HTERT RPE-1 (cell line): ENCODE data around the gene CCL2.

Experiments
- in situ Hi-C: fragments of 300-500 bp; cut with MboI; formaldehyde crosslinking; loops from 4 replicates; pipeline ENCODE4 v1.14.3; 2020; ENCODE audit warnings: low sequenced_read_pairs

The CCL2 gene

DNA sequence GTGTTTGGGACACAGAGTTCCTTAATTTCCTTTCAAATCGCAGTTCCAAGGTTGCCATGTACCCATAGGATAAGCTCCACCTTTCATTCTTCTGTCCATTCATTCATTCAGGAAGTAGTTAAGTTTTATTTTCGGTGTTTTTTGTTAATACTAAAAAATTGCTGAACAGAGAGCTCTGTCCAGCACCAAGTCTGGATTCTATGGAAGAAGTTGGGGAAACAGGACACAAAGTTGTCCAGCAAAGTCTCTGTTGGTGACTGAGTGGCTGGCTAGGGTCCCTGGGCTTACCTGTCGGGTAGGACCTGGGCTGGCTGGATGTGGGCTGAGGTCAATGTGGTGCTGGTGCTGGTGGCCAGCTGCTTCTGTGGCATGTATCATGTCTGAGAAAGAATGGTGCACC, 17.6 kb upstream of the CCL2 start:
- in situ Hi-C loops: no loop called here

DNA sequence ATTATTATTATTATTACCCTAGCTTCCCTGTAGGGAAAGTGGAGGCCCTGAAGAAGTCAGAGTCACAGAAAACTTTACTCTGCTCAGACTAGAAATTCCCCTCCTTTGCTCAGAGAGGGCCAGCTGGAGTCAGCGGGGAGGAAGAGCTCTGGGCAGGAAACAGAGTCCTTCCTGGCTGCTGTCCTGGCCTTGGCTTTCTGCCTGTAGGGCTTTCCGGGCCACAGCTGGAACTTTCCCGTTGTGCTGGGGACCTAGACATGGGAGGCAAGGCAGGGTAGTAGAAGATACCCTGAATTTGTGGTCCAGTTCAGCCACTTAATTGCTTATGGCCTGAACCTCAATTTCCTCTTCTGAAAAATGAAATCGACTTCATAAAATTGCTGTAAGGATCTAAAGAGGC, 14.0 kb upstream of the CCL2 start:
- in situ Hi-C loops: no loop called here

DNA sequence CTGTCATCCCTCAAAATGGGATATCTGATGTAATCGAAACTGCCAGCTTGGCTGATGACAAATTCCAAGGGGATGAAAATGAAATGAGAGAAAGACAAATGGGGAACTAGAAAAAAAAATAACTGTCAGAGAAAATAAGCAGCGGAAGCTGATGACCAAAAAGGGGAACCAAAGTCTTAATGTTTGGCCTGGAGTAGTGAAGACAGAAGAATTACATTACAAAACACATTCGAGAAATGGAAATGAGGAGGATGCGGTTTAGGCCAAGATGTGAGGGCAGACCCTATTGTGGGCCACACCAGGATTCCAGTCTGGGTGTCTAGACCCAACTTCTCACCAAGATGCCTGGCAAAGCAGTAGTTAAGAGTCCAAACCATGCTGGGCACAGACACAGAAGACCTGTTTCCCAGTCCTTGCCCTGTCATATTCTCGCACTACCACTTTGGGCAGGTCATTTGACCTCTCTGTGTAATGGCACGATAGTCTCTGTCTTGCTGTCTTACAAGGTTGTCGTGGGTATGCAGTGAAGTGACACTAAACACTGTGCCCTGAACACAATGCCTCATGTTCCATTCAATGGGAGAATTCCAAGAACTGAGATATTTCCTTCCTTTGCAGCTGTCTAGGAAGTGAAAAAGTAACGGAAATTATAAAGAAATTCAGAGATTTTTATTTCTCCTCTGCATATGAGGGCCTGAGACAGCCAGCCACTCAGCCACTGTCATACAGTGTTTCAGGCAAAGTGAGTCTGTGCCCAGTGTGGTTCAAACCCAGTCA, 12.3 kb upstream of the CCL2 start:
- in situ Hi-C loops: no loop called here

DNA sequence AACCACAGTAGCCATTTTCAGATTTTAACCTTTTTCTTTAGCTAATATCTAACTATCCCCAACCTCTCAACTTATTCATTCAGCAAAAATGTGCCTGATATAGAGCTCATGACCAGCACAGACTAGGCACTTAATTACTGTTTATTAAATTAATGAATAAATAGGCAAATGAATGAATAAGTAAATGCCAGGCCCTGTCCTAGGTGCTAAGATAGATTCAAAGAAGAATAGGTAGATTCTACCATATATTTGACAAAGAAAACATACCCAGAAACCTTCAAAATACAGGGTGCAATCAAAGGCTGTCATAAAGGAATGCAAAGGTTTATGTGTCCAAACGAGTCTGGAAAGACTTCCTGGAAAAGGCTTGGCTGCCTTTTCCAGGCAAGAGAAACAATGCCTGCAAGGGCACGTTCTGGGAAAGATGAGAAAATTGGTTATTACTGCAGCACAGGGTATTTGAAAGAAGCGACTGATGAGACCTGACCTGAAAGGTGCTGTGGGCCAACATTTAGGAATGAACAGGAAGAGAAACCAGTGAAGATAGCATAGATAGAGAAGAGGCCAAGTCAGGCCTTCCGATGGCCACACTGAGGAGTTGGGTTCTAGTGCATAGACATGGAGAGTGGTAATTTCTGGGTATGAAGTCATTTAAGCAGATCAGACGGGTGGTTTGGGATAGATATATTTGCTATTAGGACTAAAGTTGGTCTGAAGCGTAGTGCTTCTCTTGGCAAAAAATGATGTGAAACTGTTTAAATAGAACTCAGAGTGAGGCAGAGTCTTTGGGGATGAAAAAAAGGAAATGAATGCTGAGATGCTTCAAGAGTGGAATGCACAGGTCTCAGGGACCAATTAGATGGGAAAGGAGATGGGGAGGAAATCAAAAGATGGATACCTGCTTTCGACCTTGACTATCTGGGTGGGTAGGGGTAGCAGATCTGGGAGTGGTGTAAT, 11.4 kb upstream of the CCL2 start:
- in situ Hi-C loops: no loop called here

DNA sequence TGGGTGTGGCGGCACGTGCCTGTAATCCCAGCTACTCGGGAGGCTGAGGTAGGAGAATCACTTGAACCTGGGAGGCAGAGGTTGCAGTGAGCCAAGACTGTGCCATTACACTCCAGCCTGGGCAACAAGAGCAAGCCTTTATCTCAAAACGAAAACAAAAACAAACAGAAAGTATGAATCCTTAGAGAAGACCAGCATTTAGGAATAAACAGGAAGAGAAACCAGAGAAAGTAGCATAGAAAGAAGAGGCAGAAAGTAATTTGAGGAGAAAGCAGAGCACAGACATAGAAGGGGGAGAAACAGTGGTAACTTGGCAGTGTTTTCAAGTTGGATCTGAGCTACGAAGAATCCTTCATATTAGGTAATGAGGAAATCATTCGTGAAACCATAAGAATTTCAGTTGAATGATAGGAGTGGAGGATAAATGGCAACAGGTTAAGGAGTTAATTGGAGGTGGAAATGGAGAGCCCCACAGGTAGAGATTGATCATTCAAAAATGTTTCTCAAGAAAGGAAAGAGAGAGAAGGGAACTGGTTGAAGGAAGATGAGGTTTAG, 9.7 kb upstream of the CCL2 start:
- in situ Hi-C loops: no loop called here

DNA sequence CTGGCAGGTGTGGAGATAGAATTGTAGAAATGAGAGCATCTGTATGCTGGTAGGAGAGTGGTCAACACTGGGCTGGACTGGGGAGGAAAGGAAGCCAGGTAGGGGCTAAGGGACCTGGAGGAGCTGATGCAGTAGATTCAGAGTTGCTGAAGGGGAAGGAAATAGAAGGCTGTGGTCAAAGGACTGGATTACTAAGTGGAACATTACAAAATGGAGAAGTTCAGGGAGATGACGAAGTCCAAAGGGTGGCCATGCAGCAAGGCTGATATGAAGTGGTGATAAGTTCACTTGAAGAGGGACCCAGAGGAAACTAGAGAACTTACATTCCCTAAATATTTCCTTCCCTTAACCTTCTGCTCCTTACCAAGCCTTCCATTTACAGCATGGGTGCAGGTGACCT, 8.6 kb upstream of the CCL2 start:
- in situ Hi-C loops: no loop called here

DNA sequence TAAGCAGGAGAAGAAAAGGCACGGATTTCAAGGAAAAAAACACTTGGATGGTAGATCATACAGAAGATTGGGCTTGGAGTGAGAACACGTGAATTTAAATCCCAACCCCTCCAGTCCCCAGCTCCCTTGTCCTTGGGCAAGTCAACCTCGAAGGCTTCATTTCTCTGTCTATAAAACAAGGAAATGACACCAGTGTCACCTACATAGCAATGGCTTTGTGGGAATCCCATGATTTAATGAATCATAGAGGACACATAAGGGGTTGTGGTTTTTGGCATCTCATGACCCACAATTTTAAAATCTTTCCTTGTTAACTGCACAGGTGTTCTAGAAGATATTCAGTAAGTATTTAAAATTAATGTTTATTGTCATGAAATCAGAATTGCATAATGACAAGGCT, 8.2 kb upstream of the CCL2 start:
- in situ Hi-C loops: no loop called here

DNA sequence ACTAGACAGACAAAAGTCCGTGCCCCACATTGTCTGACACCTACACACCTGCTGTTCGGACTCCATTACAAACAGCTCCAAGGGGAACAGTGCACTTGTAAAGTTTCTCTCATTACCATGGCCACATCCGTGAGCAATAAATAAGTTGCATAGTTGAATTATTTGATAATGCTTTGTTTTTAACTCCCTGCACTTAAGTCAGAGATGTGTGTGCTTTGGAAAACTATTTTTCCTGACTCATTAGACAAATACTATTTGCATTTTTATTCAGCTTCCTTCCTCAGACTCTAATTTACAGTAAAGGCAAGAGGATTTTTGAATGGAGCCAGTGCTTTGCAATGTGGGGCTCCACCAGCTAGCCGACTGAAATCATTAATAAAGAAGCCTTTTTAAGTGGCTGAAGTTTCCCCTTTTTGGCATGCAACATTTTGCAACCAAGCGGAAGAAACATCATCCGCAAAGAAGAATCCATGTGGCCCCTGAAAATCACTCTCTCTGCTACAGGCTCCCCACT, 6.5 kb upstream of the CCL2 start:
- in situ Hi-C loops: no loop called here

DNA sequence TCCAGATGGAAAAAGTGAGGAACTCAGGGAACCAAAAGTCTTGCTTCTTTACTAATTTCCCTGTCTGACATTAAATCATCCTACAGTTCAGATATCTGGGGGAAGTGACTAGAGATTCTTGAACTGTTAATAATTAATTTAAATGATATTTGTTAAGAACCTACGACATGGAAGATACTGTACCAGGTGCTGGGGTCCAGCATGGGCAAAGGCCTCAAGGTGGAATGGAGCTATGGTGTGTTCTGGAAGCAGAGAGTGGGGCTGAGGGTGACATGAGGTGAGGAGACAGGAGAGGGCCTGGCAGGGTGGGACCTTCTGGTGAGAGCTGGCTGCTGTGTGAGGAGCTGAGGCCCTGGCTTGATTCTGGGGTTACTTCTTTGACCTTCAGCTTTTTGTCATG, 6.0 kb upstream of the CCL2 start:
- in situ Hi-C loops: no loop called here

DNA sequence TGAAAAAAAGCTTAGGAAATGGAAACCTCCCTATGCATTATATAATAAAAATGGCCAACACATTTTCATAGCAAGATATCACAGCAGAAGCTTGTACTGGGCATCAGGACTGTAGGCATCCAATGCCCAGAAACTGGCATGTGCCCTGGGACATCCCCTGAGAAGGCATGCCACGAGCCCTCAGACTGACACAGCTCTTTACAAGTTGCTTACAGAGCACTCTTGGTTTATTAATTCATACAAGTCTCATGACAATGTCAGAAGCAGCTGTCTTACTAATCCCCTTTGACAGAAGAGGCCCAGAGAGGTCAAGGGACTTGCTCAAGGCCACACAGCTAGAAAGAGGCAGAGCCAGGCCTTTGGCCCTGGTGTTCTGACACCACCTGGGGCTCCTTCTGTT, 5.6 kb upstream of the CCL2 start:
- in situ Hi-C loops: no loop called here

DNA sequence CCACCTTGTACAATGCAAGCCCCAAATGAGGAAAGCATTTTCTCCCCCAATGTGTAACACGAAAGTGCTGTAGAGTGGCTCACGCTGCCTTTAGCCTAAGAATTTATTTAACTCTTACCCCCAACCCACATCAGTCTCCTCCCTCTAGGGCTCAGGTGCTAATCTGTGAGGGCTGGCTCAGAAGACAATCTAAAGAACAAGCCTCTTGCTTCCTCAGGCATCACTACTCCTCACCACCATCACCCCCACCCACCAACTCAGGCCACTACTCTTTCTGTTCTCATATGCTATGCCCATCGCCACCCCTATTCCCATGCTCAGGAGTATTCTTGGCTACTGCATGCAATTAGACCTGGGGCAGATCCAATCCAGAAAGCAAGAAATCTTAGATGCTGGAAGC, 3.9 kb upstream of the CCL2 start:
- in situ Hi-C loops: no loop called here

DNA sequence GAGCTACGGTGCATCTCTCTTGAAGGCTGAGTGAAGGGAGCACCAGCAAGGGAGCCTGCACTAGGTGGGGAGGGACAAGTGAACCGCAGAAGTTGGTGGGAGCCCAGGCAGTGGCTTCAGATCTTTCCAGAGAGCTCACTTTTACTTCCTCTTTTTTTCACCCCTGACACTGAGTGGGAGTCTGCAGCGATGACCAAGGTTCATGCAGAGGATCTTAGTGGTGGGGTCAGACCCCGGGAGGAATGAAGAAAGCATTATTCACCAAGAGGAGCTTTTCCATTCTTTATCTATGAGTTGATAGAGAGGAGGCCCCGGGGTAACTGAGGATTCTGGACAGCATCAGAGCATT, 3.0 kb upstream of the CCL2 start:
- in situ Hi-C loops: no loop called here

DNA sequence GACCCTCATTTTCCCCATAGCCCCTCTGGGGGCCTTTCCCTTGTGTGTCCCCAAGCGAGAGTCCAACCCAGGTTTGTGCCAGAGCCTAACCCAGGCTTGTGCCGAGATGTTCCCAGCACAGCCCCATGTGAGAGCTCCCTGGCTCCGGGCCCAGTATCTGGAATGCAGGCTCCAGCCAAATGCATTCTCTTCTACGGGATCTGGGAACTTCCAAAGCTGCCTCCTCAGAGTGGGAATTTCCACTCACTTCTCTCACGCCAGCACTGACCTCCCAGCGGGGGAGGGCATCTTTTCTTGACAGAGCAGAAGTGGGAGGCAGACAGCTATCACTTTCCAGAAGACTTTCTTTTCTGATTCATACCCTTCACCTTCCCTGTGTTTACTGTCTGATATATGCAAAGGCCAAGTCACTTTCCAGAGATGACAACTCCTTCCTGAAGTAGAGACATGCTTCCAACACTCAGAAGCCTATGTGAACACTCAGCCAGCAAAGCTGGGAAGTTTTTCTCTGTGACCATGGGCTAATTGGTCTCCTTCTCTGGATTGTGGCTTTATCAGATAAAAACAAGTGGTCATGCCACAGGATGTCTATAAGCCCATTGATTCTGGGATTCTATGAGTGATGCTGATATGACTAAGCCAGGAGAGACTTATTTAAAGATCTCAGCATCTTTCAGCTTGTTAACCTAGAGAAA, 2.5 kb upstream of the CCL2 start:
- in situ Hi-C loops: no loop called here

DNA sequence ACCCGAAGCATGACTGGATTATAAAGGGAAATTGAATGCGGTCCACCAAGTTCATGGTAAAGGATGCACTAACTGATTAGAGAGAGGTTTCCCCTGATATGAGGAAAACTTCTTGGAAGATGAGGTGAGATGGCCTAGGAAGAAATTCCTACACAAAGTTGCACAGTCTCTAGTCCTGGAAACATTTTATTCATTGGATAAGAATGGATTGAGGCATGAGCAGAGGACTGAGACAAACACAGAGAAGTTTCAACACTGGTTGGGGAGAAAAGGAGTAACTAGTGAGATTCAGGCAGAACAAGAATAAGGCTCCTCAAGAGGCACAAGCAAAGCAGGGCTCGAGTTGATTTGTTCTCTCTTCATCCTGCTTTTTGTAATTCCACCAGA, 2.0 kb upstream of the CCL2 start:
- in situ Hi-C loops: no loop called here

DNA sequence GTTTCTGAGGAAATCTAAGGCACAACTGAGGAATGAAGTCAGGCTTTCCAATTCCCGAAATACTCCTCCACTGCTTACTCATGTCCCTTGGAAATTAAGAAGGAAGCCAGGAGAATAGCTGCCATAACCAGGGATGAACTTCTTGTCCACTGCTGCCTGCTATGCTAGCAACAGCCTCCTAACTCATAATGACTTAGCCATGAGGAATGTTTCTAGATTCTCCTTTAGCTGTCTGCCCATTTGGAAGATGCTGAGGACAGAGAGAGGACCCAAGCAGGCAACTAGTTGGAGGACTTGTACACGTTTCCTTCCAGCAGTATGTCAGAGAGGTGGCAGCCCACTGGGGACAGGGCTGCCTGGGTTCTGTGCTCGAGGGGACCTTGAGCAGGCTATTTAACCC, 939 bp upstream of the CCL2 start:
- in situ Hi-C loops: no loop called here

DNA sequence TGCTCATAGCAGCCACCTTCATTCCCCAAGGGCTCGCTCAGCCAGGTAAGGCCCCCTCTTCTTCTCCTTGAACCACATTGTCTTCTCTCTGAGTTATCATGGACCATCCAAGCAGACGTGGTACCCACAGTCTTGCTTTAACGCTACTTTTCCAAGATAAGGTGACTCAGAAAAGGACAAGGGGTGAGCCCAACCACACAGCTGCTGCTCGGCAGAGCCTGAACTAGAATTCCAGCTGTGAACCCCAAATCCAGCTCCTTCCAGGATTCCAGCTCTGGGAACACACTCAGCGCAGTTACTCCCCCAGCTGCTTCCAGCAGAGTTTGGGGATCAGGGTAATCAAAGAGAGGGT, 272 bp downstream of the CCL2 start:
- in situ Hi-C loops: no loop called here

DNA sequence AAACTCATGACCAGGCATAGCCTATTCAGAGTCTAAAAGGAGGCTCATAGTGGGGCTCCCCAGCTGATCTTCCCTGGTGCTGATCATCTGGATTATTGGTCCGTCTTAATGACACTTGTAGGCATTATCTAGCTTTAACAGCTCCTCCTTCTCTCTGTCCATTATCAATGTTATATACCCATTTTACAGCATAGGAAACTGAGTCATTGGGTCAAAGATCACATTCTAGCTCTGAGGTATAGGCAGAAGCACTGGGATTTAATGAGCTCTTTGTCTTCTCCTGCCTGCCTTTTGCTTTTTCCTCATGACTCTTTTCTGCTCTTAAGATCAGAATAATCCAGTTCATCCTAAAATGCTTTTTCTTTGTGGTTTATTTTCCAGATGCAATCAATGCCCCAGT, 756 bp downstream of the CCL2 start:
- in situ Hi-C loops: no loop called here

DNA sequence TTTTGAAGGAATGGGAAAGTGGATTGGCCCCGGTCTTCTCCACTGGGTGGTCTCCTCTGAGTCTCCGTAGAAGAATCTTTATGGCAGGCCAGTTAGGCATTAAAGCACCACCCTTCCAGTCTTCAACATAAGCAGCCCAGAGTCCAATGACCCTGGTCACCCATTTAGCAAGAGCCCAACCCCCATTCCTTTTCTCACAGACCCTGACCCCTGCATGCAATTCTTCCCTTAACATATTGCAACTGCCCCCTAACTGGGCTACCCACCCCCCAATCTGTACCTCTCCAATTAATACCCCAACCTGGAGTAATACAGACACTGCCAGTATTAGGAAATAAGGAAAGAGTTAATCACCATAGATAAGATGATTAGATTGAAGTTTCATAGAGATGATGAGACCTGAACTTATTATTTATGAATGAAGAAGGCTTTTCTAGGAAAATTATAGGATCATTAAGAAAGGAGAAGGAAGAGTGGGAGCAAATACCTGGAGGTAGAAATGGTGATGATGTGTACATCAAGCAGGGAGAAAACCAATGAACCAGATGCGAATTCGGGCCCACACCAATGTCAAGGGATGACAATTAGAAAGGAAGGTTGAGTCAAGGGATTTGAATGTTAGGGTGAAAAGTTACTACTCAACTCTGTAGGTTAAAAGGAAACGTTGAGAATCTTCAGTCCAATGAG, 2.4 kb downstream of the CCL2 start:
- in situ Hi-C loops: no loop called here

DNA sequence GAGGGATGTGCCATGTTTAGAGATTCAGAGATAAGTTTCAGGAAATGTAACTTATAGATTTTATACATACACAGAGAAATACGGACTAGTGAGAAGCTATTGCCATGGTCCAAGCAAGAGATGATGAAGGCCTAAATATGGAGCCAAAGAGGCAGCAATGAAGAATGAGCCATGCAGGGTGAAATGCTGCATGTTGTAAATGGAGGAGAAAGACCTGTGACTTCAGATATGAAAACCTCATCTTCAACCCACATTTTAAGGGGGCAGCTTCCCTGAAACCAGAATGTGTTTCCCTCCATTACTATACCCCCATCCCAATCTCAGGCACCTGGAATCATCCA, 2.9 kb downstream of the CCL2 start:
- in situ Hi-C loops: no loop called here

DNA sequence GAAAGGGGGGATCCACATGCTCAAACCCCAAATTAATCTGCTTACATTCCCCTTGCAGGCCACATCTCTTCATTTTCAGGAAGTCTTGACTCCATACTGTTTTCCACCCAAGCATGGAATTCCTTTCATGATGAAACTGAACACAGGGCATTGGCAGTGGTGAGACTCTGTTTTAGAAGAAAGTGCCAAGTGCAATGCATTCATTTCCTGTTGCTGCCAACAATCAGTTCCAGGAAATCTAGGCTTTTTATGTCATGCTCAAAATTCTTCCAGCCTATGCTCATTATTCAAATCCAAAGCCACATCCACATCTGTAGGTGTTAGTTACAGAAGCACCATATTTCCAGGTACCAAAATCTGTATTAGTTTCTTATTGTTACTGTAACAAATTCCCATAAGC, 4.1 kb downstream of the CCL2 start:
- in situ Hi-C loops: no loop called here

DNA sequence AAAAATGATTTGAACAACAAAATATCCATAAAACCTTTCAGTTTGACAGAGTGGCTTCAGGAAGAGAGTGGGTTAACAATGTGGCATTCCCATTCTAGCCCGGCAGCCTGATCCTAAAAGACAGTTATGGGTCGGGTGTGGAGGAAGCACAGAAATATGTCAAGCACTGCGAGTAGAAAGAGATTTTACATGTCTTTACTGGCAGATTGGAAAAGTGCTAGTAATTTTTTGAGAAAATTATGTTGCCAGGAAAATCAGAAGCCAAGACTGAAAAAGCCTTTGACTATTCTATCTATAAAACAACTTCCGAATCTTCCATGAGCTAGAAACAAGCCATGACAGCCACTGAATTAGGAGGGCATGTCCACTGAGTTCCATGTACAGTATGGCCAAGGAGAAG, 5.8 kb downstream of the CCL2 start:
- in situ Hi-C loops: no loop called here
